Activated CD8-positive, alpha-beta memory T cell treated with anti-CD3 and anti-CD28 coated beads for 48 hours (primary cell): Measurements from ENCODE around the gene B2M.
A peak's percentile ranks its signal among the peaks of the same experiment; 100 is the strongest.
"Not testable (repeated sequence)": the region's sequence is repeated elsewhere in the genome, so short reads cannot be mapped to it uniquely, and the experiment has no call there.

Experiments
- DNase-seq, 3 experiments: peaks; one replicate each; pipeline ENCODE4 v3.0.0-alpha.2; 2020; ENCODE audit warnings: low read depth in 2 of 3, low spot score in 2 of 3

B2M gene

DNA sequence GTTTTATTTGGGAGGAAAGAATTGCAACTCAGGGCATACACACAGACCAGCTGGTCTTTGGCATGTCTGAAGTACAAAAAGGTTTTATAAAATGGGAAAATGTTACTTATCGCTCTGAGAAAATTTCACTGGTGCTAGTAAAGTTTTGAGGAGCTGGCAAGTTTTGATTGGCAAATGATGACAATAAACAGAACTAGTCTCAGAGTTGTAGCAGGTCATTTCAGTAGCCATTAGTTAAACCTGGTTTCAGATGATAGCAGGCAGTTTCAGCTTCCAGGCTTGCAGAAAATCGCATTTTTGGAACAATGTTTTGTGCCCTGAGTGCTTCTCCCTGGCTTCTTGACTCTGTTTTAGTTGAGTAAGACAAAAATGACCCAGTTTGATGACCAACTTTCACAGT, 10.7 kb downstream of the B2M start:
- DNase-seq: no peak

DNA sequence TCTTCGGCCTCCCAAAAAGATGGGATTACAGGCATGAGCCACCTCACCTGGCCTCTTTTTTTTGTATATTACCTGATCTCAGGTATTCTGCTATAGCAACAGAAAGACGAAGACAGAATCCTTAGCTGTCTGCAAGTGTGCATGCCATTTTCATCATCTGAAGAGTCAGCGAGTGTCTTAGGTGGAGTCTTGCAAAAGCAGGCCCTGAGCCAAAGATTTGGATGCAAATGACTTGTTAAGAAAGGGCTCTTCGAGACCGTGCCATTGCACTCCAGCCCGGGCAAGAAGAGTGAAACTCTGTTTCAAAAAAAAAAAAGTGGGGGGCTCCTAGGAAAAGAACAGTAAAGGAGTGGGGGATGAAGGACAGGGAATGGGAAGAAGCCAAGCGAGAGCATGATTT, 14.8 kb downstream of the B2M start:
- no peak for DNase-seq

DNA sequence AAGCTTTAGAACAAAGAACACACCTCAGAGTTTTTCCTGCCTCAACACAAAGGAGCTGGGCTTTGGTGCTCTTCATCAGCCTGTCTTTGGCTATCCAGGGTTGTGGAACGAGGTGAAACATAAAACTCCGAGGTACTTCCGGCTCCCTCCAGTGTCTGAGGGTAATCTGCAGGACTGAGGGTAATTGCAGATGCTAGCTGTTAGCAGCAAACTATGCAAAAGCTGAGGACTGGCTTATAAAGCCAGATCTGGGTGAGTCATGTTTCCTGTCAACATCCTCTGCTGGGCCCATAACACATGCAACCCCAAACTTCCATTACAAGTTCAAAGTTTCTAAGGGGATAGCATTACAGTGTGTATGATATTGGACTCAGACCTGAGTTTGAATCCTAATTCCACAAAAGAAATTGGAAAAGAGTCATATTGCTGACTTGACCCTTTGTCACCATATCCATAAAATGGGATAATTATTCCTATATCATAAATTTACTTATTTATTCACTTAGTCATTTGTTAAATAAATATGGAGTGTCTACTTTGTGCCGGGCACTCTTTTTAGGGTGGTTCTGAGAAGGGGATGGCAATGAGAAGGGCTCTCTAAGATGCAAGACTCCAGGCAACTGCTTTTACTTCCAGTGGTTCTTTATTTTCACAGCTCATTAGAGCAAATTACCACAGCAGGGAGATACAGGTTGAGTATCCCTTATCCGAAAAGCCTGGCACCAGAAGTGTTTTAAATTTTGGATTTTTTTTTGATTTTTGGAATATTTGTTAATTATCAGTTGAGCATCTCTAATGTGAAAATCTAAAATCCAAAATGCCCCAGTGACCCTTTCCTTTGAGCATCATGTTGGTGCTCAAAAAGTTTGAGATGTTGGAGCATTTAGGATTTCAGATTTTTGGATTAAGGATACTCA, 15.5 kb downstream of the B2M start:
- DNase-seq: no peak

DNA sequence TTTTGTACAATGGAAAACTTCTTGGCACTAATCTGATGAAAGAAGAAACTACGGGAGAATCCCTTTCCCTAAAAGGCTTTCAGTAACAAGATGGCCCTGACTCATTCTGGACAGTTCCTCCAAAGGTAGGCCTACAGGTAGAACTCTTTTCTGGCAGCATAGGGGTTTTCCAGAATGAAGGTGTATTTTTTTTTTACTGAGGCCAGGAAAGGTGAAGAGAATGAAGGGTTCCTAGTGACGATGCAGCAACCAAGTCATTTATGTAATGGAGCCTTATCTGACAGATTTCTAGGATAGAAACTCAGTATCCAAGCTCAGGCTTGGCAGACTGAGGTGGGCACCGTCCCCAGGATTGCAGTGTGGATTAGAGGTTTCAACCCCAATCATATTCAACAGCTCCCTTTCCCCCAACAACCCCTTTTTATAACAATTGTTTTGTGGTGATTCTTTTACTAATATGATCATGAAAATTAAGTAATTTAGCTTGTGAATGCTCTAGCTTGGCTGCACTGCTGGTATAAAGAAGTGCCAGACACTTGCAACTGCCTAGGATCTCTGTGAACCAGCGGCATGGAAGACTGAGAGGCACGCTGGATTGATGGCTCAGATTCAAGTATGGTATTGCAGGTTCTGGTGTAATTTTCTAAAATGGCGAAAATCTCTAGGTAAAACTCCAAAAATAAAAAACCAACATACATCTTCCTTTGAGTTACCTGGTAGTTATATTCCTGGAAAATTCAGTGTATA, 16.3 kb downstream of the B2M start:
- DNase-seq: no peak

DNA sequence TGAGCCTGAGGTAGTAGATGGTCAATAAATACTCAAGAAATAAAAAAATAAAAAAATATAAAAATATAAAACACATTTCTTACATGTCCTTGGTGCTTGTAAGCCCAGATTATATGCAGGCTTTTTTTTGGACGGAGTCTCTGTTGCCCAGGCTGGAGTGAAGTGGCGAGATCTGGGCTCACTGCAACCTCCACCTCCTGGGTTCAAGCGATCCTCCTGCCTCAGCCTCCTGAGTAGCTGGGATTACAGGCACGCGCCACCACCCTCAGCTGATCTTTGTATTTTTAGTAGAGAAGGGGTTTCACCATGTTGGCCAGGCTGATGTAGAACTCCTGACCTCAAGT, 16.9 kb downstream of the B2M start:
- not testable (repeated sequence) for DNase-seq

DNA sequence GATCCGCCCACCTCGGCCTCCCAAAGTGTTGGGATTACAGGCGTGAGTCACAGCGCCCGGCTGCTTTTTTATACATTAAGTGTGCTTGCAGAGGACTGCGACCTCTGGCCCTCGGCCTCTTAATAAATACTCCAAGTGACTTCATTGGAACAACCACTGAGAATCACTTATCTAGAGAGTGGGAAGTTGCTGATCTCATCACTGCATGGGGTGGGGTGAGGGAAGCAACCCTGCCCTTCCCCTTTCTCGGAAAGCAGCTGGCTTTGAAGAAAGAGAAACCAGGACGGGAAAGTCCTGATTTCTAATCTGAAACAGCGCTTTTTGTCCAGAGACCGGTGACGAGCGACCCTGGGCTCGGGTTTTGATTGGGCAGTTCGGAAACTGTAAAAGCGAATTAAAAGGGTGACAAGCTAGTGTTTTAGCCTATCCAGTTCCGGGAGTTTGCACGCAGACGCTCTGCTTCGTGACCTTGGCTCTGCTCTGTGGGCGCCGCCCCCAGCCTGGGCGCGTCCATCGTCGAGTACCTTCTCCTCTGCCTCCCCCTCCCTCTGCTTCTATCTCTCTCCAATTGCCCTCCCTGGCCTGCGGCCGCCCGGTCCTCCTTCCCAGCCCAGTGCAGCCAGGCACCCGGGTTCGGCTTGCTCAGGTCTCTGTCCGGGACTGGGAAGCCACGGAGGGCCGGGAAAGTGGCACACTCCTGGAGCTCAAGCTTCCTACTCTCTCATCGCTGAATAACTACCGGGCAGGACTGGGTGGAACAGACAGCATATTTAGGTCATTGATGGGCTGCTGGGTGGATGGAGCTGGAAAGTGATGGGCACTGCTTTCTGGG, 17.5 kb downstream of the B2M start:
- DNase-seq: peak in 2 of 3 experiments; percentile 87 to 93

DNA sequence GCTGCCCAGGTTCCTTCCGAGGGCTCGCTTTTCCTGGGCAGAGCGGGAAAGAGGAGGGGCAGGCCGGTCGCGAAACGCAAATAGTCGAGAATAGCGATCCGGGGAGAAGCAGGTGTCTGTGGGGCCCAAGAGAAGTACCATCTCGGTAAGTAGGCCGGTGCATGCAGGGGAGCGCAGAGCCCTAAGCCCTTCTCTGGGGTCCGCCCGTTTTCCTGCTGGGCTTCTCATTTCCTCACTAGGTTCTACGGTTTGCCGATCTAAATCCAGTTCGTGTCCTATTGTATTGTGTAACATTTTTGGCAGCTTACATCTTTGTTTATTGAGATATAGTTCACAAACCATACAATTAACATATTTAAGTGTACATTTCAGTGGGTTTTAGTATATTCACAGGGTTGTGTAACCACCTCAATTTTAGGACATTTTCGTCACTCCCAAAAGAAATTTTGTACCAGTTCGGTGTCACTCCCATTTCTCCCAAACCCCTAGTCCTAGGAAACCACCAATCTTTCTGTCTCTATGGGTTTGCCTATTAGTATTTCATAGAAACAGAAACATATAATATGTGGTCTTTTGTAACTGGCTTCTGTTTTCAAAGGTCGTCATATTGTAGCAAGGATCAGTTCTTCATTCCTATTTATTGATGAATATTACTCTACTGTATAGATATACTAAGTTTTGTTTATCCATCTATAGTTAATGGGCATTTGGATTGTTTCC, 18.3 kb downstream of the B2M start:
- no peak for DNase-seq

DNA sequence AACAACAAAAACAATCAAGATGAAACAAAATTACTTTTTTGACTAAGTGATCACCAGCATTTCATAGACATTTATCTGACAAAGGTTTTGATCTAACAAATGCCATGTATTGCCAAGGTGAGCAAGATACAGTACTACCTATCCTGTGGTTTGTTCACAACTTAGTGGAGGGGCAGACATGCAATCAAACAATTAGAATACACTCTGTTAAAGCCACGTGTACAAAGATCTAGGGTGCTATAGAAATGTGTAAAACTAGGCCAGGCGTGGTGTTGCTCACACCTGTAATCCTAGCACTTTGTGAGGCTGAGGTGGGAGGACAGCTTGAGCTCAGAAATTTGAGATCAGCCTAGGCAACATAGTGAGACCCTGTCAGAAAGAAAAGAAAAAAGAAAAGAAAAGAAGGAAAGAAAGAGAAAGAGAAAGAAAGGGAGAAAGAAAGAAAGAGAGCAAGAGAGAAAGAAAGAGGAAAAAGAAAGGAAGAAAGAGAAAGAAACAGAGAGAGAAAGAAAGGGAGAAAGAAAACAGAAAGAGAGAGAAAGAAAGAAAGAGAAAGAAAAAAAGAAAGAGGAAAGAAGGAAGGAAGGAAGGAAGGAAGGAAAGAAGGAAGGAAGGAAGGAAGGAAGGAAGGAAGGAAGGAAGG, 23.6 kb downstream of the B2M start:
- no peak for DNase-seq

DNA sequence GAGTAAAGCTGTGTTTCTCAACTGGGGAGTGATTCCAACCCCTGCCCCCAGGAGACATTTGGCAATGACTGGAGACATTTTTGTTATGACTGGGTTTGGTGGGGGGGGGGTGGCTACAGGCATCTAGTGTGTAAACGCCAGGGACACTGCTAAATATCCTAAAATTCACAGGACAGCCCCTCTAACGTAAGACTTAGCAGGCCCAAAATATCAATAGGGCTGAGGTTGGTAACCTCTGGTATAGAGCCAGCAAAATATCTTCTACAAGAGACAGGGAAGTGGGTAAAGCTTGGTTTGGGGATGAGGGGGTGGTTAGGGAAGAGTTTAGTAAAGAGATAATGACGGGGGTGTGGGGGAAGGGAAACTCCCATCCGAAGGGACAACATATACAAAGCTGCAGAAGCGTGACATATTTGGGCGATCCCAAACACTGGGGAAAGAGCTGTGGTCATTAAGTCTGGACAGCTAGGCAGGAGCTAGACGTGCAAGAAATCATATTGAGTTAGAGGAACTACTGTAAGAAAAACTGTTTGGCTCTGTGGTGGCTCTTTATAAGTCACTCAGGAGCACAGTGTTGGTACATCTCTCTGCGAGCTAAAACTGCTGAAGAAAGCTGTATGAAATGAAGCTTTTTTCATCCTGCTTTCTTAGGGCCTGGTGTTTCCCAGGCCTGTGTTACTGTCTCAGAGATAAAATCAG, 24.3 kb downstream of the B2M start:
- DNase-seq: no peak

DNA sequence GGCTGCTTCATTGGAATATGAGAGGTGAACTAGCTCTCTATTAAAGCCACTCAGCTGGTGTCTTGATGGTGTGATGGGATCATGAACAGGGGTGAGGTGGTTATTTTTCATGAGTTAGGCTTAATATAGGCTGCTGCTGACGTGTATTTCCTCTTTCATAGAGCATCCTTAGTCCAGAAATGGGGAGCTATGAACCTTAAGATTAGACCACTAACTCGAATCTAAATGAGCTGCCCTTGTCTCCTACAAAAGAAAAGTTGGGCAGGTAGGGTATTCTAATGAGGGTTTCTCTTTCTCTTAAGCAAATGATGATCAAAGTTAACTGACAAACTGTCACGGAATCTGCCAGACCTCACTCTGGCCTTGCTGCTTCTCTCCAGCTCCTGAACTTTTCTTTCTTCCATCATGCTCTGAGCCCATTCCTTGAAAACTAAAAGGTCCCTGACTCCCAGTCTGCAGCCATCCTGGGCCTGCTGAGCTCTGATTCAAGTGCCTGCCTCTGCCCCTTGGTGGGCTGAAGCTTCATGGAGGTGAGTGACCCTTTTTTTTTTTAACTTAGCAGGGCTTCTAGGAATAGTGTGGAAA, 25.0 kb downstream of the B2M start, which contains the start of gene TRIM69:
TSS of gene TRIM69 (plus strand) at position 348 of the 585 bp plus-strand sequence. CDS start at position 525, 177 bp downstream.
- DNase-seq: no peak

DNA sequence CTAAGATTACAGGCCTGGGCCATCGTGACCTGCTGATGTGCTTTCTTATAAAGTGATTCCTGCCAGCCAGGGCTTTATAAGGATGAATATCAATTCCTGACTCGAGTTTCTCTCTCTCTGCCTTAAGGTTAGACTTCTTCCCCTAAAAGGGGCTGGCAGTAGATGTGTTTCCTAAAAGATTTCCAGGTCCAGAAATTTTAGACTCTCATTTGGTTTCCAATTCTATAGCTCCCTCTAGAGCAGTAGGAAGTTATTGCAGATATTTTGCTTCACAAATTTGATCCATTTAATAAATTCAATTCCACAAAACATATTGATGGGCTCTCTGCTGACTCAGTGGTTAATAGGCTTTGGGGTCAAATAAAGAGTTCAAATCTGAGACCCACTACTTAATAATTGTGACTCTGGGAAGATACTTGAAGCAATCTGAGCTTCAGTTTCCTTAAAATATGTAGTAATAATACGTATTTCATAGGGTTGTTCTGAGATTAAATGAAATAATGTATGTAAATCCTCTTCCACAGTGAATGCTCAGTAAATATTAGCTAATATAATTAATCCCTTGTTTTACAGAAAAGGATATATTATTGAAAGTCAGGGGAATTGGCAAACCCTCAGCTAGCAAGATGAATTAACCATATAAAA, 27.1 kb downstream of the B2M start:
- DNase-seq: no peak

DNA sequence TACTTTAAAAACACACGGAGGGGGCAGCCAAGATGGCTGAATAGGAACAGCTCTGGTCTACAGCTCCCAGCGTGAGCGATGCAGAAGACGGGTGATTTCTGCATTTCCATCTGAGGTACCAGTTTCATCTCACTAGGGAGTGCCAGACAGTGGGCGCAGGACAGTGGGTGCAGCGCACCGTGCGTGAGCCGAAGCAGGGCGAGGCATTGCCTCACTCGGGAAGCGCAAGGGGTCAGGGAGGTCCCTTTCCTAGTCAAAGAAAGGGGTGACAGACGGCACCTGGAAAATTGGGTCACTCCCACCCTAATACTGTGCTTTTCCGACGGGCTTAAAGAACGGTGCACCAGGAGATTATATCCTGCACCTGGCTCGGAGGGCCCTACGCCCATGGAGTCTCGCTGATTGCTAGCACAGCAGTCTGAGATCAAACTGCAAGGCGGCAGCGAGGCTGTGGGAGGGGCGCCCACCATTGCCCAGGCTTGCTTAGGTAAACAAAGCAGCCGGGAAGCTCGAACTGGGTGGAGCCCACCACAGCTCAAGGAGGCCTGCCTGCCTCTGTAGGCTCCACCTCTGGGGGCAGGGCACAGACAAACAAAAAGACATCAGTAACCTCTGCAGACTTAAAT, 28.0 kb downstream of the B2M start:
- DNase-seq: not testable (repeated sequence)

DNA sequence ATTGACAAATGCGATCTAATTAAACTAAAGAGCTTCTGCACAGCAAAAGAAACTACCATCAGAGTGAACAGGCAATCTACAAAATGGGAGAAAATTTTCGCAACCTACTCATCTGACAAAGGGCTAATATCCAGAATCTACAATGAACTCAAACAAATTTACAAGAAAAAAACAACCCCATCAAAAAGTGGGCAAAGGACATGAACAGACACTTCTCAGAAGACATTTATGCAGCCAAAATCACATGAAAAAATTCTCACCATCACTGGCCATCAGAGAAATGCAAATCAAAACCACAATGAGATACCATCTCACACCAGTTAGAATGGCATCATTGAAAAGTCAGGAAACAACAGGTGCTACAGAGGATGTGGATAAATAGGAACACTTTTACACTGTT, 32.1 kb downstream of the B2M start:
- not testable (repeated sequence) for DNase-seq

DNA sequence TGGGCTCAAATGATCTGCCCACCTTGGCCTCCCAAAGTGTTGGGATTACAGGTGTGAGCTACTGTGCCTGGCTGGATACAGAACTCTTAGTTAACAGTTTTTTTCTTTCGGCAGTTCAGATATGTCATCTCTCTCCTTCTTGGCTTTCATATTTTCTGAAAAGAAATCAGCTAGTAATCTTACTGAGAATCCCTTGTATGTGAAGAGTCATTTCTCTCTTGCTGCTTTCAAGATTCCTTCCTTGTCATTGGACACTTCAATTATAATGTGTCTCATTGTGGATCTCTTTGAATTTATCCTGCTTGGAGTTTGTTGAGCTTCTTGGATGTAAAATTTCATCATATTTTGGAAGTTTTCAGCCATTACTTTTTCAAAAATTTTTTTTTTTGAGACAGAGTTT, 42.0 kb downstream of the B2M start:
- no peak for DNase-seq

DNA sequence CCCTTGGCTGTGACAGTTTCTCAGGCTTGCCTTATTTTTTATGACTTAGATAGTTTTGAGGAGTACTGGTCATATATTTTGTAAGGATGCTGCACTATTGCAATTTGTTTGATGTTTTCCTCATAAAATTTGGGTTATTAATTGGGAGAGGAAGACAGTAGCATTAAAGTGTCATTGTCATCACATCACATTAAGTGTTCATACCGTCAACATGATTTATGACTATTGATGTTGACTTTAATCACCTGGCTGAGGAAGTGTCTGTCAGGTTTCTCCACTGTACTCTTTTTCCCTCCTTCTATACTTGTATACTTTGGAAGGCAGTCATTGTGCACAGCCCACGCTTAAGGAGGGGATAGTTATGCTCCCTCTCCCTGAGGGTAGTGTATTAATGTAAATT, 51.9 kb downstream of the B2M start:
- DNase-seq: no peak

DNA sequence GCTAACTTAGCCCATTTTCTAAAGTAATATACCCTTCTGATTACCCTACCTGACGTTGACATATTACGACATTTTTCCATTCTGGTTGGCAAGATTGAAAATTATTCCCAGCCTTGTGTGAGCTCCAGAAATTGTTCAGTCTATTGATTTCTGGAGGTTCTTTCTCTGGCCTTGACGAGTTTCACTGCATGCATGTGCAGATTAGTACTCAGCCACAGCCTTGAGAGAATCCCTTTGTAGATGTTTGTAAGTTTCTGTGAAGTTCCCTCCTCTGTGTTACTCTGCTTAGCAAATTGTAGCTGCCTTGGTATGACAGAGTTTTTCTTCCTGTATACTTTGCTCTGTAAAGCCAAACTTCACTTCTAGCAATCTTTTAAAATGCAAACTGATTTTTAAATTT, 52.5 kb downstream of the B2M start:
- DNase-seq: no peak

DNA sequence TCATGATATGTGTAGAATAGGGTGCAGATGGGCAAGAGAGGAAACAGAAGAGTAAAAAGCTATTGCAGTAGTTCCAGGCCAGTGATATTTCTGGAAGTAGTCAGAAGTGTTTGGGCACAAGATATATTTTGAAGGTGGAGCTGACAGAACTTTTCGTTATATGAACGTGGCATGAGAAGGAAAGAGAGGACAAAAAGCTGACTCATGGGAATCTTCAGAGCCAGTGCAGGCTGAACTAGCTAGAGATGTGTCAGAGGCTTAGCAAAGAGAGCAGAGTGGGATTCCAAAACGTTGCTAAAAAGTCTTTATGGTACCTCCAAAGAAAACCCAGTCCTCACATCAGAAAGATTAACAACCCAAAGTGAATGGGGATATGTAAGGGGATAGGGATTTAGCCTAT, 53.7 kb downstream of the B2M start:
- DNase-seq: no peak
